MM.1S (cell line): Measurements from ENCODE around the gene ARFGEF3.

ENCODE experiments used
- DNase-seq: peaks from one replicate; pipeline ENCODE4 v3.0.0-alpha.2; 2015
- H2AFZ ChIP-seq: fragments of 300-600 bp; sonication (generic); 2 replicates; pipeline ENCODE4 v1.6.0; 2016; ENCODE audit warnings: antibody characterized with exemption, low read length
- H3F3A ChIP-seq: fragments of 300-600 bp; sonication (generic); 2 replicates; pipeline ENCODE4 v1.6.1; 2016; ENCODE audit warnings: mild to moderate bottlenecking, antibody characterized with exemption, low read length, moderate library complexity, mixed read lengths; ENCODE audit not compliant: insufficient read depth
- H3K27ac ChIP-seq: fragments of 300-600 bp; sonication (generic); 2 replicates; pipeline ENCODE4 v1.5.1; 2016; ENCODE audit warnings: mild to moderate bottlenecking, low read length
- H3K27me3 ChIP-seq: fragments of 300-600 bp; sonication (generic); replicated peaks from 2 replicates; pipeline ENCODE4 v1.6.0; 2016; ENCODE audit warnings: low read length; ENCODE audit not compliant: insufficient read depth
- H3K36me3 ChIP-seq: fragments of 300-600 bp; sonication (generic); replicated peaks from 2 replicates; pipeline ENCODE4 v1.6.1; 2016; ENCODE audit warnings: mild to moderate bottlenecking, low read length, mixed read lengths; ENCODE audit not compliant: insufficient read depth
- H3K4me1 ChIP-seq: fragments of 300-600 bp; sonication (generic); 2 replicates; pipeline ENCODE4 v1.6.1; 2016; ENCODE audit warnings: low read length, mixed read lengths
- H3K4me2 ChIP-seq: fragments of 300-600 bp; sonication (generic); 2 replicates; pipeline ENCODE4 v1.6.0; 2016; ENCODE audit warnings: low read depth, low read length
- H3K4me3 ChIP-seq: fragments of 300-600 bp; sonication (generic); 2 replicates; pipeline ENCODE4 v1.5.1; 2016; ENCODE audit warnings: low read length, mixed read lengths
- H3K79me2 ChIP-seq: fragments of 300-600 bp; sonication (generic); 2 replicates; pipeline ENCODE4 v1.6.1; 2016; ENCODE audit warnings: mixed run types, low read length, mixed read lengths
- H3K9ac ChIP-seq: fragments of 300-600 bp; sonication (generic); 2 replicates; pipeline ENCODE4 v1.6.1; 2016; ENCODE audit warnings: low read length, mixed read lengths
- H3K9me2 ChIP-seq: fragments of 300-600 bp; sonication (generic); replicated peaks from 2 replicates; pipeline ENCODE4 v1.6.1; 2016; ENCODE audit warnings: mild to moderate bottlenecking, low read length, mixed read lengths; ENCODE audit not compliant: insufficient read depth
- H3K9me3 ChIP-seq: fragments of 300-600 bp; sonication (generic); replicated peaks from 2 replicates; pipeline ENCODE4 v1.6.1; 2016; ENCODE audit warnings: mild to moderate bottlenecking, low read length, mixed read lengths; ENCODE audit not compliant: insufficient read depth
- H4K20me1 ChIP-seq: fragments of 300-600 bp; sonication (generic); 2 replicates; pipeline ENCODE4 v1.6.1; 2016; ENCODE audit warnings: mild to moderate bottlenecking, low read length, moderate library complexity, mixed read lengths; ENCODE audit not compliant: insufficient read depth
- EZH2 ChIP-seq: fragments of 300-600 bp; sonication (generic); optimal IDR thresholded peaks from 2 replicates; pipeline ENCODE3; 2017; ENCODE audit warnings: low read depth, mild to moderate bottlenecking, antibody characterized with exemption, low read length, mixed read lengths
- EZH2phosphoT487 ChIP-seq: fragments of 300-600 bp; sonication (generic); IDR thresholded peaks from 2 replicates; pipeline ENCODE4 v1.6.1; 2018; ENCODE audit warnings: antibody characterized with exemption, low read length
- TF ChIP-seq, protein P1 (sequence below): fragments of 300-600 bp; sonication (generic); IDR thresholded peaks from 2 replicates; pipeline ENCODE4 v1.5.1; 2016; ENCODE audit warnings: antibody characterized with exemption, low read length, mixed read lengths

The ARFGEF3 gene

DNA sequence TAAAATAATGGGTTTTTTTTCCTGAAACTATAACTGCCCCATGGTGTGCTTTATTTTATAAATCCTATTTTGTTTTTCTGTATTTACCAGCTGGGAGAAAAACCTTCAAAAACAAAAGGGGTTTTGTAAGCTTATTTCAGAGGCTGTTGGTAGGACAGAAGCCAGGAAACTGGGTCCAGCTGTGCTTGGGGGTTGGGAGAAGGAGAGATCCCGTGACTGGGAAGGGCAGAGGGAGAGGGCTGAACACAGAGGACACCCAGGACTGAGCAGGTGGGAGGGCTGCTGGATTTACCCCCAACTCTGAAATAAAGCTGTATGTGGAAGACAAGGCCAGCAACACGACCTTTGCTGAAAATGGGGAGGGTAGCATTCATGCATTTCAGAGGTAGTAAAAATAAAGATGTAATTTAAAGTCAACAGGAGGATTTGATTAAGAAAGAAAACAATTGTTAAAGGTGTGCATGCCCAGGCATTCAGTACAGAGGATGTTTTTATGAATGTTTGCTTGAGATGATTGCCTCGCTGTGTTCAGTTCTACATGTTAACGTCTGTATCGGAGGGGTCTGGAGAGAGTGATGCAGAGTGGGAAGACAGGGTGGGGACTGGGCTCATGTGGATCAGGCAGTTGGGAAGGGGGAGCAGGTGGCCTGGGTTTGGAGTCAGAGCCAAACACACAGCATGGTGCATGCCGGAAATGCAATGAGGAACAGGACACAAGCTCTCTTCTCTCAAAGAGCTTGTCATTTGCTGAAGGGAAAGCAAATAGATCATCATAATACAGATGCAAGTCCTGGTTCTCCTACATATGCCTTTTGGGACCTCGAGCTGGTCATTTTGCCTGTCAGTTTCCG is 21.4 kb downstream of the ARFGEF3 start:
- Histone ChIP-seq H3K4me2 (no peak overlapping the region), H3K9me2 (no peaks in the 10 kb centered on the region), H3K27me3 (no peaks in the 10 kb centered on the region), H3K79me2 (0 out of 2 replicates have a peak, but pooled peaks cover 14% of the 10 kb centered on the region), H3K9me3 (no peaks in the 10 kb centered on the region), H2AFZ (no peak overlapping the region), H3K9ac (no peak overlapping the region), H3K4me1 (peaks cover 2% of the 10 kb centered on the region), H3K36me3 (no peaks in the 10 kb centered on the region), H4K20me1 (no peaks in the 10 kb centered on the region), H3K4me3 (no peak overlapping the region), H3F3A (0 out of 2 replicates have a peak, but pooled peaks cover 3% of the 10 kb centered on the region), H3K27ac (no peak overlapping the region)
- DNase-seq: no peak
- TF ChIP-seq, protein P1, sequence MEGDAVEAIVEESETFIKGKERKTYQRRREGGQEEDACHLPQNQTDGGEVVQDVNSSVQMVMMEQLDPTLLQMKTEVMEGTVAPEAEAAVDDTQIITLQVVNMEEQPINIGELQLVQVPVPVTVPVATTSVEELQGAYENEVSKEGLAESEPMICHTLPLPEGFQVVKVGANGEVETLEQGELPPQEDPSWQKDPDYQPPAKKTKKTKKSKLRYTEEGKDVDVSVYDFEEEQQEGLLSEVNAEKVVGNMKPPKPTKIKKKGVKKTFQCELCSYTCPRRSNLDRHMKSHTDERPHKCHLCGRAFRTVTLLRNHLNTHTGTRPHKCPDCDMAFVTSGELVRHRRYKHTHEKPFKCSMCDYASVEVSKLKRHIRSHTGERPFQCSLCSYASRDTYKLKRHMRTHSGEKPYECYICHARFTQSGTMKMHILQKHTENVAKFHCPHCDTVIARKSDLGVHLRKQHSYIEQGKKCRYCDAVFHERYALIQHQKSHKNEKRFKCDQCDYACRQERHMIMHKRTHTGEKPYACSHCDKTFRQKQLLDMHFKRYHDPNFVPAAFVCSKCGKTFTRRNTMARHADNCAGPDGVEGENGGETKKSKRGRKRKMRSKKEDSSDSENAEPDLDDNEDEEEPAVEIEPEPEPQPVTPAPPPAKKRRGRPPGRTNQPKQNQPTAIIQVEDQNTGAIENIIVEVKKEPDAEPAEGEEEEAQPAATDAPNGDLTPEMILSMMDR: no peak
- TF ChIP-seq EZH2: no peak

DNA sequence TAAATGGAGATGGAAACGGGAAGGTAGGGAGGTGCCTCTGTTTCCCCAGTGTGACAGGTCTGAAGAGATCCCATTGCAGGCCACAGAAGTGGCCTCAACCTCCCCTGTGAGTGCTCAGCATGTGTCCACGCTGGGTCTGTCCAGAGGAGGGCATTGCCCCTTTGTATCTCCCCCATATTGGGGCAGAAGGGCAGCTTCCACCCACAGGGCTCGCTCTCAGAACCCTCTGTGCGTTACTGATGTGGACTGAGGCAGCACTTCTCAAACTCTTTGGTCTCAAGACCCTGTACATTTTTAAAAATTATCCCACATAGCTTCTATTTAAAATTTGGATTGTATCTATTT is 22.0 kb downstream of the ARFGEF3 start:
- Histone ChIP-seq H3K36me3 (no peaks in the 10 kb centered on the region), H3K4me2 (no peak overlapping the region), H3K27me3 (no peaks in the 10 kb centered on the region), H3K9me3 (no peaks in the 10 kb centered on the region), H3K9me2 (no peaks in the 10 kb centered on the region), H3K27ac (no peak overlapping the region), H2AFZ (no peak overlapping the region), H3K9ac (no peak overlapping the region), H4K20me1 (no peaks in the 10 kb centered on the region), H3K4me3 (no peak overlapping the region), H3K4me1 (peaks cover 8% of the 10 kb centered on the region), H3K79me2 (0 out of 2 replicates have a peak, but pooled peaks cover 16% of the 10 kb centered on the region), H3F3A (peaks cover 9% of the 10 kb centered on the region; the same call in 1 of the 2 replicates)
- no peak for TF ChIP-seq EZH2
- TF ChIP-seq EZH2phosphoT487: no peak
- TF ChIP-seq, protein P1: no peak
- DNase-seq: no peak

DNA sequence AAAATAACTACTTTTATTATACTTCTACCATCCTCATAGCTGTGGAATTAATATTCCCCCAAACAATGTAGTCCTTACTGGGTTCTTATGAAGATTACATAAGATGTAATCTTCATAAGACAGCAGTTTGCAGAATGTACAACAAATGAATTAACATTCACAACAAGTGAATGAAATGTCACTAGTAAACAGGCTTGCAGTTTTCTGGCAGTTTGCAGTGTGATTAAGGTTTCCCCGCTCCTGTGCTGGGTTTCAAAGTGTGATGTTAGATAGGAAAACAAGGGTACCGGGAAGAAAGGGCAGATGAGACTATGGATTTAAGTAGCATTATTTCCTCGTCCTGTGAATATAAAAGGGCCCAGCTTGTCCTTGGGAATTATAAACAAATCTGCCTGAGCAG is 22.5 kb downstream of the ARFGEF3 start:
- no peak overlapping the region for H3K9ac ChIP-seq
- H3K9me3 ChIP-seq: no peaks in the 10 kb centered on the region
- H3K4me1 ChIP-seq: peaks cover 13% of the 10 kb centered on the region
- no peaks in the 10 kb centered on the region for H4K20me1 ChIP-seq
- H3K27me3 ChIP-seq: no peaks in the 10 kb centered on the region
- H3K36me3 ChIP-seq: no peaks in the 10 kb centered on the region
- no peak for DNase-seq
- no peak for TF ChIP-seq EZH2phosphoT487
- no peak for TF ChIP-seq EZH2
- TF ChIP-seq, protein P1: no peak
- no peak overlapping the region for H3K4me2 ChIP-seq
- no peak overlapping the region for H2AFZ ChIP-seq
- no peaks in the 10 kb centered on the region for H3K9me2 ChIP-seq
- no peak overlapping the region for H3K27ac ChIP-seq
- no peak overlapping the region for H3K4me3 ChIP-seq
- 0 out of 2 replicates have a peak, but pooled peaks cover 16% of the 10 kb centered on the region for H3K79me2 ChIP-seq
- H3F3A ChIP-seq: peaks cover 10% of the 10 kb centered on the region; the same call in 1 of the 2 replicates
